GM19043 (cell line): ENCODE measurements around the gene DOCK9.

Source experiments
- ATAC-seq: cut with Tn5 transposase; IDR thresholded peaks from one replicate; pipeline ENCODE4 v1.9.1; 2021; ENCODE audit warnings: low read depth; ENCODE audit not compliant: unreplicated experiment

Gene DOCK9

GRCh38 chr13:98954313-98954712 is 23.6 kb downstream of the DOCK9 start:
- ATAC-seq = no peak

GRCh38 chr13:98951266-98951665 is 26.6 kb downstream of the DOCK9 start:
- no peak for ATAC-seq

- no peak for ATAC-seq
These were observed 27.2 kb downstream of the DOCK9 start for GRCh38 chr13:98950705-98951104.

- ATAC-seq = no peak
These were observed 29.9 kb downstream of the DOCK9 start for GRCh38 chr13:98947925-98948324.

GRCh38 chr13:98945863-98946605 is 31.8 kb downstream of the DOCK9 start:
- no peak for ATAC-seq

- no peak for ATAC-seq
These were observed 33.5 kb downstream of the DOCK9 start for GRCh38 chr13:98944336-98944735.

GRCh38 chr13:98942997-98943396 is 34.9 kb downstream of the DOCK9 start:
- no peak for ATAC-seq

GRCh38 chr13:98942485-98942884 is 35.4 kb downstream of the DOCK9 start:
- ATAC-seq = no peak

GRCh38 chr13:98941536-98941935 is 36.3 kb downstream of the DOCK9 start:
- no peak for ATAC-seq

- no peak for ATAC-seq
These were observed 36.7 kb downstream of the DOCK9 start for GRCh38 chr13:98941126-98941525.

GRCh38 chr13:98940325-98941001 is 37.4 kb downstream of the DOCK9 start:
- no peak for ATAC-seq

- no peak for ATAC-seq
These were observed 38.1 kb downstream of the DOCK9 start for GRCh38 chr13:98939660-98940191.

- no peak for ATAC-seq
These were observed 39.1 kb downstream of the DOCK9 start for GRCh38 chr13:98938801-98939200.

GRCh38 chr13:98937911-98938381 is 39.9 kb downstream of the DOCK9 start:
- ATAC-seq = no peak

GRCh38 chr13:98934243-98934642 is 43.6 kb downstream of the DOCK9 start:
- no peak for ATAC-seq

GRCh38 chr13:98930151-98930591 is 47.7 kb downstream of the DOCK9 start:
- ATAC-seq = no peak

GRCh38 chr13:98927951-98928927 is 49.6 kb downstream of the DOCK9 start:
- no peak for ATAC-seq

- ATAC-seq = no peak
These were observed 51.9 kb downstream of the DOCK9 start for GRCh38 chr13:98925949-98926348.

- no peak for ATAC-seq
These were observed 54.0 kb downstream of the DOCK9 start for GRCh38 chr13:98923641-98924397.

- ATAC-seq = no peak
These were observed 55.6 kb downstream of the DOCK9 start for GRCh38 chr13:98922306-98922705.
